OCI-M1 (cell line): Measurements from ENCODE around the gene ARL6IP5.
A peak's percentile ranks its signal among the peaks of the same experiment; 100 is the strongest.

Source experiments
- DNase-seq: peaks from one replicate; lab custom pipeline; 2025; lab: John Stamatoyannopoulos, UW

The ARL6IP5 gene, protein sequence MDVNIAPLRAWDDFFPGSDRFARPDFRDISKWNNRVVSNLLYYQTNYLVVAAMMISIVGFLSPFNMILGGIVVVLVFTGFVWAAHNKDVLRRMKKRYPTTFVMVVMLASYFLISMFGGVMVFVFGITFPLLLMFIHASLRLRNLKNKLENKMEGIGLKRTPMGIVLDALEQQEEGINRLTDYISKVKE

DNA sequence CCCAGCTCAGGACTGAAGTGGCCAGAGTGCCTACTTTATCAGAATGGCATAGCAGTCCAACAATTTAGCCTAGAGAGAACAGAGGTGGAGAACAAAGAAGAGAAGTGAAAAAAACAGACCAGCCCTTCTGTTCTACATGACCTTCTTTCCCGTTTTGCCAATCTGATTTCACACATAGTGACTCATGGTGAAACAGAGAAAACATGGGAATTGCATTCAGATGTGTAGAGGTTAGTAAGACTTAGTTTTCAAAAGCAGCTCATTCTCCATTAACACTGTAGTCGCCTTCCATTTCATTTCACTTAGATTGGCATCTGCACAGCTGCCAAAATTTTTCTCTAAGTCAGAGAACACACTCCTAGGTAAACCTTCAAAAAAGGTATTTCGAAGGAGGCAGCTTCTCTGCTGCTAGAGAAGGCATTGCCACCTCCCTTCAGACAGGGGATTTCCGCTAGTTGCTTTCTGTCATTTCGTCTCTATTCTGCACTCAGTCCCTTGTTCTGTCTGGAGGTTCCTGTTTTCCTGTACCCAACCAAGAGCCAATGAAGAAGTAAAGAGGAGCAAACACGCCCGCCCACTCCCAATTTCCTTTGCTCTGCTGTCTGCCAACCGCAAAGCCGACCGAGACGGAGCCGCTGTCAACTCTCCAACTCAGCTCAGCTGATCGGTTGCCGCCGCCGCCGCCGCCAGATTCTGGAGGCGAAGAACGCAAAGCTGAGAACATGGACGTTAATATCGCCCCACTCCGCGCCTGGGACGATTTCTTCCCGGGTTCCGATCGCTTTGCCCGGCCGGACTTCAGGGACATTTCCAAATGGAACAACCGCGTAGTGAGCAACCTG lies at the start of gene ARL6IP5:
Gene ARL6IP5 (plus strand): TSS at position 612 of the 842 bp plus-strand sequence. CDS start 111 bp downstream, at position 723.
- peak; percentile 95 for DNase-seq

DNA sequence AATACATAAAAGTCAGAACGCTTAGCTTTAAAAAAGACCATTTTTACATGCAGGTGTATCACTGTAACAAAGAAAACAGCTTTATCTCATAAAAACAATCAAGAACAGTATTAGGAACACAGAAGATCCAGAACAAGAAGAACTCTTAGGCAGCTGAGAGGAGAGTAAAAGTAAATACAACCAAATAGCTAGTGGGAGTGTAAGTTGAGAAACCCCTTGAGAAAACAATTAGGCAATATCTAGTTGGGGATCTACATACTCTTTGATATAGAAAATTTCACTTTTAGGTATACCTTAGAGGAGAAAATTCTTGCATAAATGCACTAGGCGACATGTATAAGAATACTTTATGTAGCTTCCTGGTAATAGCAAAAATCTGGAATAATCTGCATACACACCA lies 40.1 kb upstream of the ARL6IP5 start:
- no peak for DNase-seq

DNA sequence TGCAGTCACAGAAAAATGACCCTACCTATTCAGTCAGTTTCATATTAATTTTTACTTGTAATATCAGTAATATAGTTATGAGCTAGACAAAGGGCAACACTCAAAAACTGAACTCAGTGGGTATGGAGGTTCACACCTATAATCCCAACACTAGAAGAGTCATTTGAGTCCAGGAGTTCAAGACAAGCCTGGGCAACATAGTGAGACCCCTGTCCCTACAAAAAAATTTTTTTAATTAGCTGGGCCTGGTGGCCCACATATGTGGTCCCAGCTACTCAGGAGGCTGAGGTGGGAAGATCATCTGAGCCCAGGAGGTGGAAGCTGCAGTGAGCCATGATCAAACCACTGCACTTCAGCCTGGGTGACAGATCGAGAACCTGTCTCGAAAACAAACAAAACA lies 35.7 kb upstream of the ARL6IP5 start:
- DNase-seq, result no peak

DNA sequence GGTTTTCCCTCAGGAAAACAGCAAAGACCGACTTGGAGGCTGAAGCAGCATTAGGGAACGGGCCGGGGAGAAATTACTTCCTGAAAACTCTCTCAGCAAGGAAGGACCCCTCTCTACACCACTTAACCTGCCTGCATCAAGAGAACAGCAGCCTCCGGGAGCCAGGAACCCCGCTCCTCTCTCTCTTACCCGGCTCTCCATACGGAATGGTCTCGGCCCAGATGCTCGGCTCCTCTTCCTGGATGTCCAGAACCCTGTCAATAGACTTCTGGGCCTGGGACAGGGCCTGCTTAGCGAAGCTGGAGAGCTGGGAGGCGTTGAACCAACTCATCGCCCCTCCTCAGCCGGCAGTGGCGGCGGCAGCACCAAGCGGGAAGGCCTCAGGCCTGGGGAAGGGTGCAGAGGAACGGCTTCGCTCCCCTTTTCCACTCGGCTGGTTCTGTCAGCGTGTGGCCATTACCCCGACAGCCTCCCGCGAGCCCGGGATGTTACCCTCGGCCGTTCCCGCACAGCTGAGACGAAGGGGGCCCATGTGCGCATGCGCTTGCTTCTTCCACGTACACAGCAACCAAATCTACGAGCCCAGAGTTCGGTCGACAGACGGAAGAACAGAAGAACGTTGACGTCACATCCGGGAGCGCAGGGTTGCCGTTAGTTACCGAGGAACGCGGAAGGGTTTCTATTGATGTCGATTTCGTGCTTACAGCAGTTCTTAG lies 32.8 kb upstream of the ARL6IP5 start, which contains the start of gene TMF1:
Gene TMF1 (minus strand): TSS at position 578 of the 716 bp plus-strand sequence. CDS start 247 bp downstream, at position 331.
- DNase-seq, result no peak

DNA sequence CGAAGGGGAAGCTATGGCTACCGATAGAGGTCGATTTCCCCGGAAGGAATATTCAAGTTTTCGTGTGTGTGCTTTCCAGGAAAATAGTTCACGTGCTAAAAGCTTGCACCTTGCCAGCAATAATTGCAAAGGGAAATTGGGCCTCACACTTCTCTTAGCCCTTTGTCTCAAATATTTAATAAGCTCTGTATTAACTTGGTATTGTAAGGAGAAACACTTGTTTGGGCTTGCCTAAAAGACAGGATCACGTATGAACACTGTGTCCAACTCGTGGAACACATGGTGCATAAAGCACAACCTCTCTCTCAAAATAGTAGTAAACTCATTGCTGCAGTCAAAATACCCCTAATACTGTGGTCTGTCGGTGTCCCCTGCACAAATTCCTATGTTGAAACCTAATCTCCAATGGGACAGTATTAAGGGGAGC lies 32.3 kb upstream of the ARL6IP5 start:
- DNase-seq, result no peak

DNA sequence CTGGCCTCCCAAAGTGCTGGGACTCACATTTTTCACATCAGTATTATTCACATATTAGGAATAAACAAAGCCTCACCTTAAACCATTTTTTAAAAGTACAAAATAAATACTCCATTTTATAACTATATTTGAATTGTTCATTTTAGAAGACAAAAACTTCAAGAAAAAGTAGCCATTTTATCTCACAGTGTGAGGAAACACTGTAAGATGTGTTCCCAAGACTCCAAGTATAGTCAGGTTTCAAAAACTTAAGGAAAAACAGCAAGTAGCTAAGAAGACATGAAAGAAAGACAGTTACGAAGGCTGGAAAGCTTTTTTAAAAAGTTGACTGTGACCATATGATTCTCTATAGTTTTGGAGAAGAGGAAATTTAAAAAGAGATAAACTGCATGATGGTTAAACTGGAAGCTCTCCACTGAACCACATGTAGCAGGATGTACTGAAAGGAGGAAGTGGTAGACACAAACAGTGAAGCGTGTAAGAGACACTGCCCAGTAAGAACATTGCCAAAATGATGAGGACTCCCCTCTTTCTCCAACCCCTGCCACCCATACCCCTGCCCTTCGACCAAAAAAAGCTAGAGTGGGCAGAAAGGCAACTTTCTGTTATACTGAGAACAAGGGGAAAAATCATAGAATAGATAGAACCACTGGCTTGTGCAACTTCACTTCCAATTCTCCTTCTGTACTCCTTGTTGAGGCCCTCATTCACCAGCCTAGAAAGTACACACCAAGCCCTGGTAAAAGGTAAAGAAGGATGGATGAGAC lies 26.4 kb upstream of the ARL6IP5 start:
- peak; percentile 28 for DNase-seq

DNA sequence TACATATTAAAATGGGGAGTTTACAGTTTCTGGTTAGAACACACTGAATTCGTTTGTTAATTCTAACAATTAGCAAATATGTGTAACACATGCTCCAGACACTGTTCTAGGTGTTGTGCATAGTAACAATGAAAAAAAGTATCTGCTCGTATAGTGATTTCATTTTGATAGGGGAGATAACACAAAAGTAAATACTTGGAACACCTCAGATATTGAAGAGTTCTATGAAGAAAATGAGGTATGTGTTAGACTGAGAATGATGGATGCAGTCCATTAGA lies 25.9 kb upstream of the ARL6IP5 start:
- DNase-seq, result no peak

DNA sequence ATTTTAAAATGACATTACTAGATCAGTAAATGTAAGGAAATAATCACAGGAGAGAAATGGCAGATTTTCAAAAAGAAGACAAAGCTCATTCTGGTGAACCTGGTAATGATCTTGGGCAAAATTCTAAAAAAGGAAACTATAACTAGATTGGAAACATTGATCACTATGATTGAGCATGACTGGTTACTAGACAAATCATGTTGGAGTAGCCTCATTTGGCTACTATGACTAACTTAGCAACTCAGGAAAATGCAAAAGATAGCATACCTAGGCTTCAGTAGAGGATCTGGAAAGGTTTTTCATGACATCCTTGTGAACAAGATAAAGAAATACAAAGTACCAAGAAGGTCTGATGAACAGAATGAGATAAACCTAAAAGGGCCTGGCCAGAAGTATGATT lies 25.0 kb upstream of the ARL6IP5 start:
- no peak for DNase-seq

DNA sequence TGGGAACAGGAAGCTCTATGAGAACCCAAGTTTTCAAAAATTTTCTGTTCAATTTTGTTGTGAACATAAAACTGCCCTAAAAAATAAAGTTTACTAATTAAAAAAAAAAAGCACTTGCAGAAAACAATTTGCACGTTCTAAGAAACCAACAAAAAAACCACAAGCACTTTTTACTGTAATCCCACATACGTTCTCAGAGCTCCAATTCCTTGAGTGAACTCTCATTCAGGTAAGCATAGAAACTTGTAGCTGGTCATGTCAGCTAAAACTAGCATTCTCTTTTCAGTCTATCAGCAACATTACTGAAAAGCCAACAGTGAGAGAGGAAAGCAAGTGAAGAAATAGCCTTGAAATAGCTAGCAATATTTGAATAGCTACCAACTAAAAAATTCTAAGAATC lies 21.1 kb upstream of the ARL6IP5 start:
- DNase-seq, result no peak

DNA sequence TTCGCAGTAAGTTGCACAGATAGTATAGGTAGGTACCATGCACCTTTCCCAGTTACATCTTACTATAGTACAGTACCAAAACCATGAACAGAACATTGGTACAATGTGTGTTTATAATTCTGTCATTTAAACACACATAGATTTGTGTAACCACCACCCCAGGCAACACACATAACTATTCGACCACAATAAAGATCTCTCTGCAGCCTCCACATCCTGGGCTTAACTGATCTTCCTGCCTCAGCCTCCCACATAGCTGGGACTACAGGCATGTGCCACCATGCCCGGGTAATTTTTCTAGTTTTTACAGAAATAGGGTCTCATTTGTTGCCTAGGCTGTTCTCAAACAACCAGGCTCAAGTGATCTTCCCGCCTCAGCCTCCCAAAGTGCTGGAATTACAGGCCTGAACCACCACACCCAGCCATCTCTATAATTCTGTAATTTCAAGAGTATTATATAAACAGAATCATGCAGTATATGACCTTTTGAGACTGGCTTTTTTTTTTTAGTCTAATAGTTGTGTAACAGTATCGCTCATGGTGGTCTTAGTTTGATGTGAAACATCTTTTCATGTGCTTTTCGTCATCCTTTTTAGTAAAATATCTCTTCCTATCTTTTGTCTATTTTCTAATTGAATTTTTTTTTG lies 19.3 kb upstream of the ARL6IP5 start:
- DNase-seq, result no peak

DNA sequence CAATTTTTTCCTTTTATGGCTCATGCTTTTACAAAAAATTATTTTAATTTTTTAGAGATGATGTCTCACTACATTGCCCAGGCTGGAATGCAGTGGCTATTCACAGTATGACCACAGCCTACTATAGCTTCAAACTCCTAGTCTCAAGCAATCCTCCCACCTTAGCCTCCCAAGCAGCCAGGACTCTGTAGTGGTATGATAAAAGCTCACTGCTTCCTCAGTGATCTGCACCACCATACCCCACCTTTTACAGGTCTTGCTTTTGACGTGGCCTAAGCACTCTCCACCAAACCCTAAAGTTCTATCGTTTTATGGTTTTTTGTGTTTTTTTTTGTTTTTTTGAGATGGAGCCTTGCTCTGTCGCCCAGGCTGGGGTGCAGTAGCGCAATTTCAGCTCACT lies 18.6 kb upstream of the ARL6IP5 start:
- DNase-seq, result no peak

DNA sequence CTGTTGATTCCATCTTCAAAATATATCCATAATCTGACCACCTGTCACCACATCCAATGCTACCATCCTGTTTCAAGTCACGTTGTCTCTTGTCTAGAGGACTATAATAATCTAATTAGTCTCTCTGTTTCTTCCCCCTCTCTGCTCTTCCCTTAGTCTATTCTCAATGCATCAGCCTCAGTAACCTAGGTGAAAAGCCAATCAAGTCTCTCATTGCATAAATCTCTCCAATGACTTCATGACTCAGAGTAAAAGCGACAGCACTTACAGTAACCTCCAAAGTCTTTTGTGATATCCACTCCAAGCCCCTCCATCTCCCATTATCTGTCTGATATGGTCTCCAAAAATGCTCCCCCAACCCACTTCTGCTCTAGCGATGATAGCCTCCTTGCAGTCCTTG lies 11.8 kb upstream of the ARL6IP5 start:
- no peak for DNase-seq

DNA sequence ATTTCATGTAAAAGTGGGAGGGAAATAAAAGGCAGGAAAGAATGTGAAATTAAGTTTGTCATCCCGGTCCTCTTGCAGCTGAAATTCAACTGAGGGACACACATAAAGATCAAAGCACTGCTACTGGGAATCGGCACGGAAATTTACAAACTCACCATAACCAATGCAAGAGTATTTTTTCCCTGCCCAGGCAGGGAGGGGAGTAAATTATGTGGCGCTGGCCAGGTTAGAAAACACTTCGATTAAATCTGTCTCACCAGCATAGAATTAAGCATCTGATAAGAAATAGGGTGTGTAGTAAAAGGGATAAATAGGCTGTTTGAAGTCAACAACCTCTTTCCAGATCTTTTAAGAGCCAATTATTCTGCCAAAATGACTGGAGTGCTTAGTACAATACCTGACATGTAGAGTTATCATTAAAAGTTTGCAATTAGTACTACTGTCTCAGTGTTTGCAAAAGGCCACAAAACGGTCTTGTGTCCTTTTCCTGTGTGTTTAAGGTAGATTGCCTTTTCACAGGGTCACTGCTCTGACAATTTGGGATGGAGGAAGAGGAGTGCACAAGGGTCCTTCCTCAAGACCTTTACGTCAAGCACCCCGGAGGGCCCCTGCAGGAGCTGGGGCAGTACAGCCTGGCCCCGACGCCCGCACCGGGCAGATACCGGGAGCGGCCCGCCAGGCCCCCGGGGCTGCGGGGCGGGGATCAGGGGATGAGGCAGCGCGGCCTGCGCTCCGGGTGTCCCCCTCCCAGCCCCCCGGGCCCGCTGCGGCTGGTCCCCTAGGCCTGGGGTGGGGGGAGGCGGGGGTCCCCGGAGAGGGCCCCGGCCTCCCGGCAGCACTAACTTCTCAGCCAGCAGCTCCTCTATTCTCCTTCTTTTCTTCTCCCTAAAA lies 5.2 kb upstream of the ARL6IP5 start:
- DNase-seq, result peak; percentile 26

DNA sequence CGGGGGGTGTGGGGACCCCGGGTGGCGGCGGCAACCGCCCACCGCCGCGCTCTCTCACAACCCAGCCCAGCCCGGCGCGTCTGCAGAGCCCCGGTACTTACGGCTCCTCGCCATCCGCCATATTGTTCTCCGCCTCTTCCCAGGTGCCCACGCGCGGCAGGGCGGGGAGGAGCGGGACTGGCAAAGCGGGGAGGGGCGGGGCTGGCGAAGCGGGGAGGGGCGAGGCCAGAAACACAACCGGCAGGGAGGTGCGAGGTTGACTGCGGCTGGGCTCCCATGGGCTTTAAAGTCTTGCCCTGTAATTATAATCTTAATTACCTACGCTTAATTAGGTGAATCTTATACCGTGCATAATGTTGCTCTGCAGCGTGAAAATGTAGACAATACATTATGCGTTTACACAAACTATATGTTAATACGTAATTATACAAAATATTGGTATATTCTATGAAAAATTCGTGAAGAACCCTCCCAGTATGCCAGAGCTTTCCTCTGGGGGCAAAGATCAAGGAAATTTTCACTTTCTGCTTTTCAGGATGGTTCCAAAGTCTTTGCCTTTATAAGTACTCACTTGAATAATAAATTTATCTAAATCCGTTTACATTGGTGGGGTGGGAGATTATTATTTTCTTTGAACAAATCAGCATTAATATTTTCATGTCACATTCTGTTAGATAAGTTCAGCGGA lies 4.4 kb upstream of the ARL6IP5 start, which contains the start of gene UBA3:
Gene UBA3 (minus strand): TSS at position 133 of the 688 bp plus-strand sequence. CDS start 12 bp downstream, at position 121.
- peak; percentile 84 for DNase-seq

DNA sequence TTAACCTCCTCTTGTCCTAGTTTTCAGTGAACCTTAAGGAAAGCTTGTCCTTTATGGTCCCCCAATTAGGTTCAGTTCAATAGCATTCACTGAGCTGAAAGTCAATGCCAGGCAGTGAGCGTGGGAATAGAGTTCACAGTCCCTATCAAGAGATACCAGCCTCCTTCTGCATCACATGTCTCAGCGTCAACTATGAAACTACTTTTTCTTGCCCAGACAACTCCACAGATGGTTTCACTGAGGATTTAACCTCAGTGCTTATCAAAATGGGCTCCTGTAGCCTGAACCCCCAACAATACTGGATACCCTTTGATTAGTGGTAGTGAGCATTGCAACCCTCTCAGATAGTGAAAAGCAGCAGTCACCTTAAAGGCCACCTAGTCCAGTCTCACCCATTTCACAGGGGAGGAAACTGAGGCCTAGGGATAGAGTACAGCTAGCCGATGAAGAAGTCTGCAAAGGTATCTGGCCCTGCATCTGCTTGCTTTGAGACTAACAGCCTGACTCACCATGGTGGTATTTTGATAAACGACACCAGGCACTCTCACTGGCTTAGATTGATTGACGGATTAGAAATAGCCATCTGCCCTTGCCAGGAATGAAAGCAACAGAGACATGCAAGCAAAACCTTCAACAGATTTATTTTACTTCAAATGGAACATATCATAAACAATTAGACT lies 3.0 kb upstream of the ARL6IP5 start:
- DNase-seq, result peak; percentile 43

DNA sequence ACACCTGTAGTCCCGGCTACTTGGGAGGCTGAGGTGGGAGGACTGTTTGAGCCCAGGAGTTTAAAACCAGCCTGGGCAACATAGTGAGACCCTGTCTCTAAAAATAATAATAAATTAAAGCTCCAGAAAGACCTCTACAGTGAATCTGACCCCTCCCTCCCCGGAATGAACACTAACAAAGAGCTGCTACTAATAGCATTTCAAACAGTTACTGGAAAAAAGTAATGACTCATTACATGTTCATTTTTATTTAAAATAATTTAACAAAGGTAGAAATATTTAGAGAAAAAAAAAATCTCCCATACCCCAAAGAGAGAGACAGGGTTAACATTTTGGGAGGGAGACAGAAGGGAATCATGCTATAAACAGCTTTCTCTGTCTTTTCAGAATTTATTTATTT lies 2.4 kb upstream of the ARL6IP5 start:
- no peak for DNase-seq

DNA sequence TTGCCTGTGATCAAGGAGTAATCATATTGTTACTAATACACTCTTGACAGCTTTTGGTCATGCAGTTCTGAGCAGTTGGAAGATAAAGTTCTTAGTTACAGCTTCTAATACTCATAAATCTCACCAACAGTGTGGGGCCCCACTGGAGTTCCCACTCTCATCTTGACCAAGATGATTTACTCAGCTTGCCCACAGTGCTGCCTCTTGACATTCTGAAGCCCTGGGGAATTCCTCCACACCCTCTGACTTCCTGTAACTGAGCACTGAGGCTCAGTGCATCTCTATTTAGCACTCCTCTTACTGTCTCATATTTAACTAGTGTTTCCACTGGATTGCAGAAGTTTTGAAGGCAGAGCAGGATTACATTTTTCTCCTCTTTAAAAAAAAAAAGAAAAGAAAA lies 1.9 kb upstream of the ARL6IP5 start:
- peak; percentile 66 for DNase-seq

DNA sequence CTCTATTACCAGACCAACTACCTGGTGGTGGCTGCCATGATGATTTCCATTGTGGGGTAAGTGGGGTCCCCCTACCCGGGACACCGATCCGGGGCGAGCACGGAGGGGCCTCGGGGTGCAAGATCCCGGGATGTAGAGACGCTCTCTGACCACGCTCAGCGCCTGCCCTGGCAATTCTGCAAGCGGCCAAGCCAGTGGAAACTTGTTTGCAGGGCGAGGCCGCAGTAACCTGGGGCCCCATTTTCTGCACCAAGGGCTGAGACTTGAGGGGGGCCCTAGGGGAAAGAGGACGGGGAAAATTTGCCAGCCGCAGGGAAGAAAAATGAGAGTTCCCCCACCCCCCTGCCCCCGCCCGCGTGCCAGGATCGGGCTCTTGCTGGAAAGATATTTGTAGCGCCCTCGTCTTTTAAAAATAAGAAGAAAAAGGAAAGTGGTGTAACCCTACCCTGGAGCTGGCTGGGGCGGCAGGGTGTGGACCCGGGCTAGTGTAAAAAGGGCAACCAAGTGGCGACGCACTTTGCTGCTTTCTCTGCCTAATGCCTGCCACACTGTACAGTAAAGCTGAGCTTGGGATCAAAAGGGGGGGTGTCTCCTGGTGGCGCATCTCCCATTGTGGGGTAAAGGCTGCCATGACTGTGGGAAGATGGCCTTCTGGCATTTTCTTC lies 563 bp downstream of the ARL6IP5 start:
- DNase-seq, result peak; percentile 38
